Measurements from ENCODE around the gene TTC33.

DNA sequence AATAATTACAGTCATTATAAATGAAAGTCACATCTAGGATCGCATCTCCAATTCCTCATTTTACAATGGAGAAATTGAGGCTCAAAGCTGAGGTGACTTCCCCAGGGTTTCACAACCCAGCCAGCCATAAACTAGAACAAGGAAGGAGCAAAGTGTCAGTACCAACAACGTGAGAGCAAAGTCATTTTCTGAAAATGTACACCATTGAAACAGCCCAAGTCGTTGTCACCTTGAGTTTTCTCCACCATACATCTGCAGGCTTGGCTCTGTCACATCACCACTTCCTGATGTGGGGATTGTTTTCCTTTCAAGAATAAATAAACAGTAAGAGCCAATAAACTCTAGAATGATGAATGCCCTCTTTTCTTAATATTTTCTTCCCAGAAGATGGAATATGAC lies 260.5 kb downstream of the TTC33 start:
- no peak for TF ChIP-seq POLR2AphosphoS5 (IDR thresholded peaks at IDR 0.05)
- TF ChIP-seq, protein P1, sequence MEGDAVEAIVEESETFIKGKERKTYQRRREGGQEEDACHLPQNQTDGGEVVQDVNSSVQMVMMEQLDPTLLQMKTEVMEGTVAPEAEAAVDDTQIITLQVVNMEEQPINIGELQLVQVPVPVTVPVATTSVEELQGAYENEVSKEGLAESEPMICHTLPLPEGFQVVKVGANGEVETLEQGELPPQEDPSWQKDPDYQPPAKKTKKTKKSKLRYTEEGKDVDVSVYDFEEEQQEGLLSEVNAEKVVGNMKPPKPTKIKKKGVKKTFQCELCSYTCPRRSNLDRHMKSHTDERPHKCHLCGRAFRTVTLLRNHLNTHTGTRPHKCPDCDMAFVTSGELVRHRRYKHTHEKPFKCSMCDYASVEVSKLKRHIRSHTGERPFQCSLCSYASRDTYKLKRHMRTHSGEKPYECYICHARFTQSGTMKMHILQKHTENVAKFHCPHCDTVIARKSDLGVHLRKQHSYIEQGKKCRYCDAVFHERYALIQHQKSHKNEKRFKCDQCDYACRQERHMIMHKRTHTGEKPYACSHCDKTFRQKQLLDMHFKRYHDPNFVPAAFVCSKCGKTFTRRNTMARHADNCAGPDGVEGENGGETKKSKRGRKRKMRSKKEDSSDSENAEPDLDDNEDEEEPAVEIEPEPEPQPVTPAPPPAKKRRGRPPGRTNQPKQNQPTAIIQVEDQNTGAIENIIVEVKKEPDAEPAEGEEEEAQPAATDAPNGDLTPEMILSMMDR (IDR thresholded peaks at IDR 0.05): no peak
- TF ChIP-seq POLR2A (IDR thresholded peaks at IDR 0.05): no peak
